Kidney capillary endothelial cell (primary cell): ENCODE data around the gene SDK2.
"Not testable (repeated sequence)": the region's sequence is repeated elsewhere in the genome, so short reads cannot be mapped to it uniquely, and the experiment has no call there.

Source experiments
- DNase-seq: peaks from one replicate; pipeline ENCODE4 v3.0.0-alpha.2; 2018; ENCODE audit warnings: low spot score

The SDK2 gene

DNA sequence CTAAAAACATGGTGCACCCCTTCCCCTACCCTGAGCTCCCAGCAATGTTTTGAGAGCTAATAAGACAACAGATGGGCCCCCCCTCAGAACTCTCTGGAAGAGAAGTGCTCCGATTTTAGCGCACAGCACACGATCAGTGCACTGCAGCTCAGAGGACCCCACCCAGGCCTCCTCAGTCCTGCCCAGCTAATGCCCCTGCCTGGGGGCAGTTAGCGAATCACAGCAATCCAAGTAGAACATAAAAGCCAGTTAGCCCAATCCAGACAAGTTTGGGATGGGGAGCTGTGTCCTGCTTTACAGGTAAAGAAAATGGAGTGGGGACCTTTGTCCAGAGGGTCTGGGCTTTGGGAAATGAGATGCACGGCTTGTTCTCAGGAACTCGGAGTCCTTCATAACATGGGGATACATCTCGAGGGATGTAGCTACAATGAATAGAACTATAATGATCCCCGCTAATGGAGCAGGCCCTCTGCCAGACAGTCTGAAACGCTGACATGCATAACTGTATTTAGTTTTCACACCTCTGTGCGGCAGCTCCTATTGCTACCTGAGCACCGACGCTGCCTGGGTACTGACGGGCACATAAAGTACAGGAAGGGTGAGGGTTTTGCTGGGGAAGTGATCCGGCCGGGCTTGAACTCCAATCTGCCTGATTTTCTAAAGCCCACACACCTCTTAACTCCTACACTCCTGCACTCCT, 302.7 kb downstream of the SDK2 start:
- no peak for DNase-seq

DNA sequence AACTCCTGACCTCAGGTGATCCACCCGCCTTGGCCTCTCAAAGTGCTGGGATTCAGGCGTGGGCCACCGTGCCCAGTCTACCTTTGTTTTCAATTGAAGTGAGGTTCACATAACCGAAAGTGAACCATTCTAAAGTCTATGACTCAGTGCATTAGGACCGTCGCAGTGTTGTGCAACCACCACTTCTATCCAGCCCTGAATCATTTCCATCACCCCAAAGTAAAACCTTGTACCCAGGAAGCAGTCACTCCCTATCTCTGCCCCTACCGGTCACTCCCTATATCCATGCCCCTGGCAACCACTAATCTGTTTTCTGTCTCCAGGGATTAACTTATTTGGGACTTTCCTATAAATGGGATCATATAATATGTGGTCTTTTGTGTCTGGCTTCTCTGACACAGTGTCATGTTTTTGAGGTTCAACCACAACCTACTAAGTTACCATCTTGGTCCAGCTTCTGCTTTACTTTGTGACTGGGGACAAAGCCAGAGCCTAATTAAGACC, 304.1 kb downstream of the SDK2 start:
- DNase-seq, result no peak

- DNase-seq, result no peak
Observed at GRCh38 chr17:73338566-73339197, 305.6 kb downstream of the SDK2 start.

DNA sequence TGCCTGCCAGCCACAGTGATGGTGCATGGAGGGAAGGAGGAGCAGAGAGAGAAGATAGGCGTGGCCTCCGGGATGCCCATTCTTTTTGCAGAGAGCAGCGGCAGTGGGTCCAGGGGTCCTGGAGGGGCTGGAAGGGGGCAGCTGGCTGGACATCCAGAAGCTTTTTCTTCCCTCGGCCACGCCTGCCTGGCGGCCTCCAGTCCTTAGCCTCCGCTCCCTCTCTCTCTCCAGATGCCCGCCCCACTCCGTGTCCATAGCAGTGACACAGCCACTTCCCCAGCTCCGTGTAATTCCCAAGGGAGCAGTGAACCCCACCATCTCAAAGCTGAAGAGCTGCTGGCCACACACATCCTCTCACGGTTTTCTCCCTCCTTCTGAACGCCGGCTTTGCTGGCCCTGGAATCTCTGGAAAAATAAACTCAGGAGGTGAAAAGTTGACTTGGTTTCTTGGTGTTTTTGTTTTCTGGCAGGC, 306.2 kb downstream of the SDK2 start:
- no peak for DNase-seq

DNA sequence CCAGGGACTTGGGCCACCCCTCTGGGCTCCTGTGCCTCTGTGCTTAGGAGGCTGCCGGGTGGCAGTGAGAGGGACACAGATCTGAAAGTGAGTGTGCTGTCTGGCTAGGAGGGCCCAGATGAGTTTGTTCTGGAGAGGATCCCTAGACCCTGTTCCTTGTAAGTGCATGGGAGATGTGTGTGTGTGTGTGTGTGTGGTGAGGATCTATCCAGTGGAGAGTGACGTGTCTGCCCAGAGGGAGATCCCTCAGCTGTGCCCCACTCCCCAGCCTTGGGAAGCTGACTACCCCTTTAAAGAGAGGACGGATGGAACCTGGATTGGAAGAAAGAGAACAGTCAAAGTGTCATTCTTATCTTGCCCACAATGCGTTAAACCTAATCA, 306.9 kb downstream of the SDK2 start:
- no peak for DNase-seq

- no peak for DNase-seq
Observed at GRCh38 chr17:73336408-73337329, 307.6 kb downstream of the SDK2 start.

- DNase-seq, result no peak
Observed at GRCh38 chr17:73335591-73336407, 308.4 kb downstream of the SDK2 start.

DNA sequence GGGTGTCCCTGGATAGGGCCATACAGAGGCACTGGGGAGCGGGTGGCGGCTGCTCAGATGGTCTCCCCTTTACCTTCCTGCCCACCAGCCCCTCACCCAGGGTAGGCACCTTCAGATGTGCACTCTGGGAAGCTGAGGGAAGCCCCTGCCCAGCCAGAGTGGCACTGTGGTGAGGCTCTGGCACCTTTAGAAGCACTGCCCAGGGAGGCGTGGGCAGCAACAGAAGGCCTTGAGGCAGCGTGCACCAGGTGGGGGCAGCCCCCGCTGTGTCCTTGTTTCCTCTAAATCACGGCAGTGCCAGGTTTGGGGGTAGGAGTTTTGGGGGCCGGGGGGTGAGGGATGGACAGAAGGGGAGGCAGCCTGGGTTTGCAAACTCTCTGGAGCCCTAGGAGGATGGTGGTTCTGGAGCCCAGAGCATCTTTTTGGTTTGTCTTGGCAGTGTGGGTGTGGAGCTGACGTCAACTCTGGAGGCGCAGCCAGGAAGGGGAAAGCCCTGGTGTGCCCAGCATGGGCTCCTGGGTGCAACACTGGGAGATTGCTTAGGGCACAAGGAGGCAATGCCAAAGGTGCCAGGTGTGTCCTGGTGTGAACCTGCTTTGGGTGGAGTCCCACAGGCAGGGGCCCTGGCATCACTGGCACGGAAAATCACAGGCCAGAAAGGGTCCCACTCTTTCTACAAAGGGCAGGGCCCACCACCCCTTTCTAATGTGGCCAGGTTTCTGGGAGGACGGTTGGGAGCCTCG, 309.3 kb downstream of the SDK2 start:
- no peak for DNase-seq

DNA sequence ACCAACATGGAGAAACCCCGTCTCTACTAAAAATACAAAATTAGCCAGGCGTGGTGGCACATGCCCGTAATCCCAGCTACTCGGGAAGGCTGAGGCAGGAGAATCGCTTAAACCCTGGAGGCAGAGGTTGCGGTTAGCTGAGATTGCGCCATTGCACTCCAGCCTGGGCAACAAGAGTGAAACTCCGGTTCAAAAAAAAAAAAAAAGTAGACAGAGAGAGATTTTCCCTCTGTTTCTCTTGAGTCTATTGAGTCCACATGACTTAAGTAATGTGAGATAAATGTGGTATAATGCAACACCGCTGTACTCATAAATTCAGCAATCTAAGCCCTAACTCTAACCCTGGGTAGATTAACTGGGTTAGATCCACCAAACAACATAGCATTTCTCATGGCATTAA, 310.8 kb downstream of the SDK2 start:
- DNase-seq, result not testable (repeated sequence)

DNA sequence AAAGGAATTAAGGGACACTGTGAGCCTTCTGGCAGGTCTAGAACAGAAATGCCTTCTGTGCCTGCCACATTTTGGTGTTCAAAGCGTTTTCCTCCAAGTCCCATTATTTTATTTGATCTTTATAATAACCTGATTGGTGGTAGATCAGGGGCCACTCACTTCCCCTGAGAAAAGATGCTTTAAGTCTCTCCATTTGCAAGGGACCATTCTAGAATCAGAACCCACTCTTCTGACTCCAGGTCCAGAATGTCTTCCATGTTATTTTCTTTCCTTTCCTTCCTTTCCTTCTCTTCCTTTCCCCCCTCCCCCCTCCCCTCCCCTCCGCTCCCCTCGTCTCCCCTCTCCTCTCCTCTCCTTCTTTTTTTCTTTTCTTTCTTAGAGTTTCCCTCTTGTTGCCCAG, 313.2 kb downstream of the SDK2 start:
- DNase-seq, result no peak

- DNase-seq, result no peak
Observed at GRCh38 chr17:73327676-73328075, 316.6 kb downstream of the SDK2 start.

- DNase-seq, result no peak
Observed at GRCh38 chr17:73325527-73325842, 318.8 kb downstream of the SDK2 start.

DNA sequence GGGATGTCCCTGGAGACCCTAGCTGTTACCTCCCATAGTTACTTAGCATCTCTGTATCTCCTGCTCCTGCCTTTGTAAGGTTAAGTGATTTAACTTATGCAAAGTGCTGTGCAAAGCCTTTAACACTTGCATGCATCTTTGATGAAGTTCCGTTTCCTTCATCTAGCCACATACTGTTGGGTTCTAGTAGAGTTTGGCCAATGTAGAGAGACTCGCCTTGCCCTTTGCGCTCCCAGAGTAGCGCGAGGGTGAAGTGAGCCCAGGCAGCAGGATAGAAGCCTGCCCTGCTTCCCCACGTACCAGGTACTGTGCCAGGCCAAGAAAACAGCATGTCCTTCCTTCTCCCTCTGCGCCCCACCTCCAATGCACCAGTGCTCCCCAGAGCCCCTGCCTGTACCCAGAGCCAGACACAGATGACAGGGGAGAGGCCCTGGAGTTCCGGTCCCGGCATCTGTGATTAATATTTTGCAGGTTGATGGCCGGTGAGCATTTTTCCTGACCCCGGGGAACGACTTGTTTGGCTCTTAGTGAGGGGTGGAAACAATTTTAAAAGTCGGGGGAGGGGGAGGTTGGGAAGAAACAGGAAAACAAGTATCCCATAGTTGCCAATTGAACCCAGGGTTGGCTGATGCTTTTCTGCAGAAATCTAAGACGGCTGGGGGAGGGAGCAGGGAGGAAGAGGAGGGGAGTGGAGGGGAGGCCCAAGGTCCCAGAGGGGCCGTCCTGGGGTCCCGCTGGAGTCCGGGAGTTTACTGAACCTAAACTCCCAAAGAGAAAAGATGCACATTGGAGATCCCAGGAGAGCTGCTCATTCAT, 319.3 kb downstream of the SDK2 start:
- DNase-seq, result no peak

- DNase-seq, result no peak
Observed at GRCh38 chr17:73324160-73324475, 320.1 kb downstream of the SDK2 start.

DNA sequence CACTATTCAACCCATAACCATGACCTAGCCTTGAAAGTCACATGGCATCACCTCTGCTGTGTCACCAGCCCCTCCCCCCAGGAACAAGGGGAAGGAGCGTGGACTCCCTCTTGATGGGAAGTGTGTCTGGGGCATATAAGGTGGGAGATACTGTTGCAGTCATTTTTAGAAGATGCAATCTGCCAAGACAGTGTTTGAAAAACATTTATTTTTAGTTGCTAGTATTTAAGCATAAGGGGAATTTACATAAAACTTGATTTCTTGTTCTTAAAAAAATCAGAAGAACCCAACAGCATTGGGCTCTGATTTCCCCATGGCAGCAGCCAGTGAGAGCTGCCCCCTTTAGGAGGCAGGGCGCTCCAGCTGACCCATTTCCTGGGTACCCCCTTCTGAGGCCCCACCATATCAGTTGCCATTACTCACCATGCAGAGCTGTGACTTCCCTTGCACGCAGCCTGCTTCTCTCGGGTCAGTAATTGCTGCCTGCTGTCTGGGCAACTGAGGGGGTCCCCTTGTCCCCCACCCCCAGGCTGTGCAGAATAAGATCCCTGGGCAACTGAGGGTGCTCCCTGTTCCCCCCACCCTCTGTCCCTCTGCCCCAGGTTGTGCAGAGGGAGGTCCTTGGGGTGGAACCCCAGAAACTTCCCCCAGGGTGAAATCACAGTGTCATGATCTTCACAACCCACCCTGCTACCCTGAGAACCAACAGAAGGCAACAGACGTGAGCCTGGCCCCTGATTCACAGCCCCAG, 320.7 kb downstream of the SDK2 start:
- no peak for DNase-seq

DNA sequence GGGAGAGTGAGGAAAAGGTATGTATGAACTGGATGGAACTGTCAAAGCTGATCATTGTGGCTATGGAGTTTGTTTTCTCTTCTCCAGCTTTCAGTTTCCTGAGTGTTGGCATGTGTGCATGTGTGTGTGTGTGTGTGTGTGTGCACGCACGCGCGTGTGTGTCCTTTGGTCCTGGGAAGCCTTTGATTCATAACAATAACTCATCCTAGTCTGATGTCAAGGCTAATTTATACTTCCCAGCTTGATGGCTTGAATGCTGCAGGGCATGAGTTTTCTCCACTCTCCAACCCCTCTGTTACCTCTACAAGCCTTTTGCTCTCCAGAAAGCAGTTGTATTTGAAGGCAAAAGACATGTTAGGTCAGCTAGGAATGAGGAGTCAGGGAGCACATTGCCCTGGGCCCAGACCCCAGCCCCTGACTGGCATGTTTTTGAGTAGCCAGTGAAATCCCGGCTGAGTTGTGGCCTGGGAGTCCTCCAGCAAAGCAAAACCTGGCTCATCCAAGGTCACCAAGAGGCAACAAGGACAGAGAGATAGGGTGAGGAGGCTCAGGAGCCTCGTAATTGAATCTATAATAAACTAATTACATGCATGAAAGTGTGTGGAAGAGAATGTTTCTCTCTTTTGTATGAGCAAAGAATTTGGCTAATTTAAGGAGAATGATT, 323.5 kb downstream of the SDK2 start:
- DNase-seq, result no peak

GRCh38 chr17:73319766-73320165, 324.5 kb downstream of the SDK2 start:
- no peak for DNase-seq

DNA sequence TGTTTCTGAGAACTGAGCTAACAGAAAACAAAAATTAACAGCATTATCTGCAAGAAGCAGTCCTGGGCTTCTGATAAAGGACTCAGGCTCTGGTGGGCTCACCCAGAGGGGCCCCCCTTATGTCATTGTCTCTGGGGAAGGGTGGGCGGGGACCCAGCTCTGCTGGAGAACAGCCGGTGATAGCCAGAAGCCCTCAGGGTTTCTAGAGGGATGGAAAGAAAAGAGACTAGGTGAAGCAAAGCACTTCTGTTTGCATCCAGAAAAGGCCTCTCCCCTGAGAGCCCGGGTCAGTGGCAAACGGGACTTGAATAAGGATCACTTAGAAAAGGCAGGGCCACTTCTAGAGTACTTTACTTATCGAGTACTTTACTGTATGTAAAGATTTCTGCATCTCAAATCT, 325.4 kb downstream of the SDK2 start:
- DNase-seq, result no peak

GRCh38 chr17:73318427-73318813, 325.8 kb downstream of the SDK2 start:
- no peak for DNase-seq
